ENCODE measurements around the gene NT5C2.
"Not testable (repeated sequence)": the region's sequence is repeated elsewhere in the genome, so short reads cannot be mapped to it uniquely, and the experiment has no call there.

NT5C2 gene

GRCh38 chr10:103203466-103203865, 10.4 kb upstream of the NT5C2 start:
- no peak overlapping the region for H3K27ac ChIP-seq
- DNase-seq (ENCODE audit: low read depth, low spot score), result no peak

GRCh38 chr10:103202319-103202718, 9.2 kb upstream of the NT5C2 start:
- DNase-seq (ENCODE audit: low read depth, low spot score), result no peak
- H3K27ac ChIP-seq, result no peak overlapping the region

- no peak overlapping the region for H3K27ac ChIP-seq
Measured at GRCh38 chr10:103199488-103199887, 6.4 kb upstream of the NT5C2 start.

GRCh38 chr10:103198648-103199047, 5.6 kb upstream of the NT5C2 start:
- no peak overlapping the region for H3K27ac ChIP-seq
- no peak for DNase-seq (ENCODE audit: low read depth, low spot score)

More at GRCh38 chr10:103199488-103199887, 6.4 kb upstream of the NT5C2 start:
- no peak for DNase-seq (ENCODE audit: low read depth, low spot score)

GRCh38 chr10:103197903-103198302, 4.8 kb upstream of the NT5C2 start:
- no peak for DNase-seq (ENCODE audit: low read depth, low spot score)
- no peak overlapping the region for H3K27ac ChIP-seq

- no peak for DNase-seq (ENCODE audit: low read depth, low spot score)
- H3K27ac ChIP-seq, result peak overlapping the region; percentile 25
Measured at GRCh38 chr10:103197174-103197573, 4.1 kb upstream of the NT5C2 start.

GRCh38 chr10:103196516-103196915, 3.4 kb upstream of the NT5C2 start:
- peak overlapping the region; percentile 25 for H3K27ac ChIP-seq
- no peak for DNase-seq (ENCODE audit: low read depth, low spot score)

GRCh38 chr10:103193820-103194529, 903 bp upstream of the NT5C2 start:
- peak overlapping the region; percentile 84 for H3K27ac ChIP-seq
- DNase-seq (ENCODE audit: low read depth, low spot score), result peak; percentile 63

- peak overlapping the region; percentile 84 for H3K27ac ChIP-seq
- no peak for DNase-seq (ENCODE audit: low read depth, low spot score)
Measured at GRCh38 chr10:103192451-103193106, 493 bp downstream of the NT5C2 start.

- DNase-seq (ENCODE audit: low read depth, low spot score), result no peak
- peak overlapping the region; percentile 84 for H3K27ac ChIP-seq
Measured at GRCh38 chr10:103192089-103192450, 1.0 kb downstream of the NT5C2 start.

GRCh38 chr10:103191198-103191597, 1.9 kb downstream of the NT5C2 start:
- peak overlapping the region; percentile 84 for H3K27ac ChIP-seq
- DNase-seq (ENCODE audit: low read depth, low spot score), result not testable (repeated sequence)

- no peak for DNase-seq (ENCODE audit: low read depth, low spot score)
- H3K27ac ChIP-seq, result peak overlapping the region; percentile 7
Measured at GRCh38 chr10:103188853-103189252, 4.2 kb downstream of the NT5C2 start.

GRCh38 chr10:103186128-103186527, 6.9 kb downstream of the NT5C2 start:
- DNase-seq (ENCODE audit: low read depth, low spot score), result no peak
- peak overlapping the region; percentile 51 for H3K27ac ChIP-seq

GRCh38 chr10:103184615-103185014, 8.5 kb downstream of the NT5C2 start:
- no peak for DNase-seq (ENCODE audit: low read depth, low spot score)
- peak overlapping the region; percentile 51 for H3K27ac ChIP-seq

GRCh38 chr10:103183991-103184451, 9.1 kb downstream of the NT5C2 start:
- H3K27ac ChIP-seq, result peak overlapping the region; percentile 51
- not testable (repeated sequence) for DNase-seq (ENCODE audit: low read depth, low spot score)

GRCh38 chr10:103181244-103181643, 11.8 kb downstream of the NT5C2 start:
- no peak overlapping the region for H3K27ac ChIP-seq
- DNase-seq (ENCODE audit: low read depth, low spot score), result no peak

GRCh38 chr10:103180491-103180890, 12.6 kb downstream of the NT5C2 start:
- DNase-seq (ENCODE audit: low read depth, low spot score), result no peak
- no peak overlapping the region for H3K27ac ChIP-seq

GRCh38 chr10:103177123-103177522, 15.9 kb downstream of the NT5C2 start:
- H3K27ac ChIP-seq, result no peak overlapping the region
- no peak for DNase-seq (ENCODE audit: low read depth, low spot score)

- no peak overlapping the region for H3K27ac ChIP-seq
Measured at GRCh38 chr10:103175580-103176285, 17.3 kb downstream of the NT5C2 start.

GRCh38 chr10:103174324-103174723, 18.7 kb downstream of the NT5C2 start:
- peak overlapping the region; percentile 91 for H3K27ac ChIP-seq
- not testable (repeated sequence) for DNase-seq (ENCODE audit: low read depth, low spot score)

More at GRCh38 chr10:103175580-103176285, 17.3 kb downstream of the NT5C2 start:
- no peak for DNase-seq (ENCODE audit: low read depth, low spot score)

- no peak for DNase-seq (ENCODE audit: low read depth, low spot score)
- H3K27ac ChIP-seq, result peak overlapping the region; percentile 91
Measured at GRCh38 chr10:103171278-103171677, 21.8 kb downstream of the NT5C2 start.
